Omental fat pad (tissue), 4 donors: ENCODE results near the gene SLC7A6. TPM values are rescaled to one million over a fixed set of nuclear protein-coding genes. Genes with fewer than 3 reads are reported as not detected.

Source experiments
- ATAC-seq: fragments of 150-250 bp; one replicate; pipeline ENCODE4 v1.9.1; 2016; ENCODE audit warnings: mild to moderate bottlenecking, moderate library complexity; ENCODE audit not compliant: low FRiP score
- DNase-seq: peaks from one replicate; pipeline ENCODE4 v3.0.0-alpha.2; 2019; ENCODE audit warnings: low spot score
- CTCF ChIP-seq, 3 donors: fragments of 450-650 bp; IDR thresholded peaks; one replicate each; pipeline ENCODE4 v1.5.1; 2016 to 2017; ENCODE audit warnings: antibody characterized with exemption in 3 of 3, mild to moderate bottlenecking in 3 of 3, moderate library complexity in 2 of 3
- total RNA-seq, 4 donors: library from RNA; depleted of rRNA; stranded (reverse); fragments of >200 nt; gene quantifications; one replicate each; pipeline ENCODE4 v1.1.0, GENCODE V29; 2016

Gene SLC7A6
- total RNA-seq, 4 donors from 2014 or later, result 129 to 181 (median 147) TPM

DNA sequence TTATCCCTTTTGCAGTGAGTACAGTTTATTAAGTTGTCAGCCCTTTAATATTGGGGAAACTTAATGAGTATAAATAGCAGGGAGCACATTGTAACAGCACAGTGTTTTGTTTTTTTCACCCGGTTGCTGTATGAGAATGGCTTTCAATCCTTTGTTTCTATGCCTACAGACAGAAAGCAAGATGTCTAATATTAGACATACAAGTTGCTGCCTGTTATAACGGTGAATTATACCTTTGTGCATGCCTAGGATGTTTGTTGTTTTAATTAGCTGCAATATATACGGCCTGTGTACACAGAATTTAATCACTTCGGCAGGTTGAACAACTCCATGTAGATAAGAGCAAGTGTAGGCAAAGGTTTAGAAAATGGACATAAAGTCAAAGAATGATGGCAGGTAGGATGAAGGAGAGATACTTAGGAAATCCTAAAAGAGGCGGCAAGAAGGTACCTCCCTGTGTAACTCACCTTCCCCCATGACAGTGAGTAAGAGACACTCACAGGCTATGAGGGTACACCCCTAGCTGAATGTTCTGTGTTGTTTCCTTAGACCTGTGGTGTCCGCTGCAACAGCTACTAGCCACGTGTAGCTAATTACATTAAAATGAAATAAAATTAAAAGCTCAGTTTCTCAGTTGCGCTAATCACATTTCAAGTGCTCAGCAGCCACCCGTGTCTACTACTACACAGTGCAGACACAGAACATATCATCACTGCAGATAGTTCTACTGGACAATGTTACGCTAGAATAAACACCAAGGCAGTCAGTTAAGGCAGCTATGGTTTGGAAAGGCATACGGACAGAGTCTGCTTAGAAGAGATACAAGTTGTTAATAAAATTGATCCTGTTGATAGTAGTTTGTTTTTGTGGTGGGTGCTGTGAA is 35.5 kb downstream of the SLC7A6 start:
- ATAC-seq (no peak), DNase-seq (no peak)
- TF ChIP-seq CTCF (IDR thresholded peaks at IDR 0.05), result no peak

DNA sequence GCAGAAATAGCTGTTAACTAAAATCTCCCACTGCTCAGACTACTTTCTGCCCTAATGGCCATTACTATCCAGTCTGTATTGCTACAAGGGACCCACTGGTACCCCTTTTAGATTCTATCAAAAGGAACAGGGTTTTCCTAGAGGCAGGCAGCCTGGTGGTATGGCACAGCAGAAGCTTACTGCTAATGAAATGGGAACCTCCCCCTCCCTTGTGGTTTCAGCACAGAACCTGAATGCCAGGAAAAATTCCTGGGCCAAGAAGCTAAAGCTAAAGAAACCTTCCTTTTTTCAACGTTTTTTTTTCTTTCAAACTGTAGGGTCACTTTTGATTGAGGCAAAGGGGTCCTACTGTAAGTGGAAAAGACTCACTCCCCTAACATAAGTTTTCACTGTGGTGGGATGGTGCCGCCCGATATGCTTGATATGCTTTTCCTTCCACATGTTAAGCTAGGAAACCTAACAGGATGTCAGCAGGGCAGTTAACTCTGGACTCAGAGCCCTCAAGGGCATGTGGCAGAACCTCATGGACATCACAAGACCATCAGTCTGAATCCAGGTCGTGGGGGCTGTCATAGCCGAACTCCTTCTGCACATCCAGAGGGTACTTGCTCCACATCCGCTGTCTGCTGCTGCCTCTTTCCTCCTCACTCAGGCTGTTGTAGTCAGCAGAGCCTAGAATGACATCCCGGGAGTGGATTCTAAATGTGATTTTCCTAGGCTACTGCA is 36.6 kb downstream of the SLC7A6 start:
- DNase-seq (no peak), ATAC-seq (no peak)

GRCh38 chr16:68306633-68307032 is 42.3 kb downstream of the SLC7A6 start:
- ATAC-seq (no peak), DNase-seq (no peak)
- no peak for TF ChIP-seq CTCF (IDR thresholded peaks at IDR 0.05)

More for the DNA sequence above, 36.6 kb downstream of the SLC7A6 start:
- TF ChIP-seq CTCF (IDR thresholded peaks at IDR 0.05), result no peak

DNA sequence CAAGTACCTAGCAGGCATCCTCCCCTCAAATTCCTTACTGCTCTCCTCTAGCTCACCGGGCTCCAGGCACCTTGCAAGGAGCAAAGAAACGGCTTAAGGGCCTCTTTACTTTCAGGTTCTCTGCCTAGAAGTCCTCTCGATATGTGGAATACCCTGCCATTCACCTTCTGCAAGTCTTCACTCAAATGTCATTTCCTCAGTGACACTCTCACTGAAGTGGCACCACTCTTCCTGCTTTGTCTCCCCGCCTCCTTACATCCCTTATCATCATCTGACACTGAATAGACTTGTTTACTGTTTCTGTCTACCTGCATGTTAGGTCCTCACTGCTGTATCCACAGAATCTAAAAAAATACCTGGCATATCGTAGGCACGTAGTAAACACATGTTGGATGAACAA is 45.5 kb downstream of the SLC7A6 start:
- no peak for ATAC-seq
- TF ChIP-seq CTCF (IDR thresholded peaks at IDR 0.05), result no peak
- DNase-seq, result no peak

GRCh38 chr16:68310437-68310773 is 46.1 kb downstream of the SLC7A6 start:
- ATAC-seq (peak; percentile 47), DNase-seq (no peak)
- no peak for TF ChIP-seq CTCF (IDR thresholded peaks at IDR 0.05)

DNA sequence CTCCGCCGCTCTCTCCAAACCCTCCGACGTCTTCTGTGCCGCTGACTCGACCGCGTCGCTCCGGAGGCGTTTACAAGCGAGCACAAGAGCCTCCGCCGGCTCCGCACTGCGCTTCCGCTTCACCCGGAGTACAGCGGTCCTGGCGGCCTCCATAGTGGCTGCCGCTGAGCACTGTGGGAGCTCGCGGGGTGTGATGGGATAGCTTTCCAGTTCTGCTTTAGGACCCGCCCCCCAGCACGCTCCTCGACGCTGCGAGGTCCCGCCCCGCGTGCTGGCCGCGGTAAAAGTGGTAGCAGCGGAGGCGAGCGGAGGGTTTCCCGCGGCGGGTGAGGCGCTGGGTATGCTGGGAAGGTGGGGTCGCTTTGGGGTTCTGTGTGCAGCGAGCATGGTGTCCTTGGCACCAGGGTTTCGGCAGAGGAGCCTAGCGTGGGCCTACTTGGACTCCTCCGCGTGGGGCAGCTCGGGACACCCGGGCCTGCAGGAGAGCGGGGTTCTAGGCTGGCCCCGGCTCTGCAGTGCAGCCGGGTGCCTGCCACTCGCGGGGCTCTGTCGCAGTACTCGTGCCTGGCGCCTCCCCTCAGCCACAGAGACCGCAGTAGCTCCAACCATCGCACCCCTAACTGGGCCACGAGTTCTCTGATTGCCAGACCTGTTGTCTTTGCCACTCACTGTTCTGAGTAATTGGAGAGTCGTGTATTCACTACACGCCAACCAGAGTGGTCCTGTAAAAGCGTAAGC is 46.6 kb downstream of the SLC7A6 start, which contains the start of the genes PRMT7 and SLC7A6OS:
Gene PRMT7, plus strand, starts transcription at position 246 of the 738 bp plus-strand sequence. CDS start 4,961 bp downstream, outside the sequence.
Gene SLC7A6OS, minus strand, starts transcription at position 173 of the 738 bp plus-strand sequence. Its CDS starts 20 bp downstream, at position 153.
- no peak for TF ChIP-seq CTCF (IDR thresholded peaks at IDR 0.05)
- DNase-seq (peak; percentile 64), ATAC-seq (peak; percentile 100)
